ENCODE measurements around the gene CPO.
"Not testable (repeated sequence)": the region's sequence is repeated elsewhere in the genome, so short reads cannot be mapped to it uniquely, and the experiment has no call there.

The CPO gene

GRCh38 chr2:206939340-206939739 lies at the start of gene CPO:
Gene CPO (plus strand): TSS chr2:206939518. CDS start chr2:206939600, 82 bp downstream.
- no peak for DNase-seq (ENCODE audit: low read depth)
- no peak within 1 kb of the TSS for H3K4me3 ChIP-seq (ENCODE audit: low read depth, low read length)

GRCh38 chr2:206890179-206890578 lies 49.1 kb upstream of the CPO start:
- DNase-seq (ENCODE audit: low read depth), result no peak
- H3K4me3 ChIP-seq (ENCODE audit: low read depth, low read length), result no peak overlapping the region

GRCh38 chr2:206890926-206891325 lies 48.4 kb upstream of the CPO start:
- DNase-seq (ENCODE audit: low read depth), result no peak
- no peak overlapping the region for H3K4me3 ChIP-seq (ENCODE audit: low read depth, low read length)

GRCh38 chr2:206915121-206915520 lies 24.2 kb upstream of the CPO start:
- DNase-seq (ENCODE audit: low read depth), result peak; percentile 89
- no peak overlapping the region for H3K4me3 ChIP-seq (ENCODE audit: low read depth, low read length)

GRCh38 chr2:206918263-206918662 lies 21.1 kb upstream of the CPO start:
- DNase-seq (ENCODE audit: low read depth), result no peak
- no peak overlapping the region for H3K4me3 ChIP-seq (ENCODE audit: low read depth, low read length)

GRCh38 chr2:206920310-206920709 lies 19.0 kb upstream of the CPO start:
- H3K4me3 ChIP-seq (ENCODE audit: low read depth, low read length), result no peak overlapping the region
- DNase-seq (ENCODE audit: low read depth), result no peak

GRCh38 chr2:206920951-206921350 lies 18.4 kb upstream of the CPO start:
- DNase-seq (ENCODE audit: low read depth), result no peak
- H3K4me3 ChIP-seq (ENCODE audit: low read depth, low read length), result no peak overlapping the region

GRCh38 chr2:206921529-206921928 lies 17.8 kb upstream of the CPO start:
- DNase-seq (ENCODE audit: low read depth), result no peak
- no peak overlapping the region for H3K4me3 ChIP-seq (ENCODE audit: low read depth, low read length)

- no peak overlapping the region for H3K4me3 ChIP-seq (ENCODE audit: low read depth, low read length)
- no peak for DNase-seq (ENCODE audit: low read depth)
These were observed 3.1 kb upstream of the CPO start for GRCh38 chr2:206935991-206936842.

- H3K4me3 ChIP-seq (ENCODE audit: low read depth, low read length), result no peak overlapping the region
- no peak for DNase-seq (ENCODE audit: low read depth)
These were observed 2.5 kb upstream of the CPO start for GRCh38 chr2:206936843-206937230.

GRCh38 chr2:206937555-206937954 lies 1.8 kb upstream of the CPO start:
- no peak for DNase-seq (ENCODE audit: low read depth)
- H3K4me3 ChIP-seq (ENCODE audit: low read depth, low read length), result no peak overlapping the region

GRCh38 chr2:206940546-206940945 lies 1.2 kb downstream of the CPO start:
- H3K4me3 ChIP-seq (ENCODE audit: low read depth, low read length), result no peak overlapping the region
- DNase-seq (ENCODE audit: low read depth), result no peak

- H3K4me3 ChIP-seq (ENCODE audit: low read depth, low read length), result no peak overlapping the region
- DNase-seq (ENCODE audit: low read depth), result no peak
These were observed 3.5 kb downstream of the CPO start for GRCh38 chr2:206942592-206943478.

- not testable (repeated sequence) for DNase-seq (ENCODE audit: low read depth); H3K4me3 ChIP-seq (ENCODE audit: low read depth, low read length)
These were observed 14.1 kb downstream of the CPO start for GRCh38 chr2:206953404-206953803.

GRCh38 chr2:206955253-206955652 lies 15.9 kb downstream of the CPO start:
- no peak for DNase-seq (ENCODE audit: low read depth)
- no peak overlapping the region for H3K4me3 ChIP-seq (ENCODE audit: low read depth, low read length)

- DNase-seq (ENCODE audit: low read depth), result no peak
- no peak overlapping the region for H3K4me3 ChIP-seq (ENCODE audit: low read depth, low read length)
These were observed 18.9 kb downstream of the CPO start for GRCh38 chr2:206958261-206958660.

GRCh38 chr2:206962966-206963365 lies 23.6 kb downstream of the CPO start:
- no peak for DNase-seq (ENCODE audit: low read depth)
- no peak overlapping the region for H3K4me3 ChIP-seq (ENCODE audit: low read depth, low read length)

- no peak overlapping the region for H3K4me3 ChIP-seq (ENCODE audit: low read depth, low read length)
- DNase-seq (ENCODE audit: low read depth), result no peak
These were observed 29.1 kb downstream of the CPO start for GRCh38 chr2:206968134-206969086.

GRCh38 chr2:206969192-206969591 lies 29.9 kb downstream of the CPO start:
- no peak for DNase-seq (ENCODE audit: low read depth)
- H3K4me3 ChIP-seq (ENCODE audit: low read depth, low read length), result no peak overlapping the region
